MM.1S (cell line): ENCODE results near the gene MEA1.

Experiments
- DNase-seq: peaks from one replicate; pipeline ENCODE4 v3.0.0-alpha.2; 2015
- H2AFZ ChIP-seq: fragments of 300-600 bp; sonication (generic); 2 replicates; pipeline ENCODE4 v1.6.0; 2016; ENCODE audit warnings: antibody characterized with exemption, low read length
- H3F3A ChIP-seq: fragments of 300-600 bp; sonication (generic); 2 replicates; pipeline ENCODE4 v1.6.1; 2016; ENCODE audit warnings: mild to moderate bottlenecking, antibody characterized with exemption, low read length, moderate library complexity, mixed read lengths; ENCODE audit not compliant: insufficient read depth
- H3K27ac ChIP-seq: fragments of 300-600 bp; sonication (generic); 2 replicates; pipeline ENCODE4 v1.5.1; 2016; ENCODE audit warnings: mild to moderate bottlenecking, low read length
- H3K27me3 ChIP-seq: fragments of 300-600 bp; sonication (generic); replicated peaks from 2 replicates; pipeline ENCODE4 v1.6.0; 2016; ENCODE audit warnings: low read length; ENCODE audit not compliant: insufficient read depth
- H3K36me3 ChIP-seq: fragments of 300-600 bp; sonication (generic); replicated peaks from 2 replicates; pipeline ENCODE4 v1.6.1; 2016; ENCODE audit warnings: mild to moderate bottlenecking, low read length, mixed read lengths; ENCODE audit not compliant: insufficient read depth
- H3K4me1 ChIP-seq: fragments of 300-600 bp; sonication (generic); 2 replicates; pipeline ENCODE4 v1.6.1; 2016; ENCODE audit warnings: low read length, mixed read lengths
- H3K4me2 ChIP-seq: fragments of 300-600 bp; sonication (generic); 2 replicates; pipeline ENCODE4 v1.6.0; 2016; ENCODE audit warnings: low read depth, low read length
- H3K4me3 ChIP-seq: fragments of 300-600 bp; sonication (generic); 2 replicates; pipeline ENCODE4 v1.5.1; 2016; ENCODE audit warnings: low read length, mixed read lengths
- H3K79me2 ChIP-seq: fragments of 300-600 bp; sonication (generic); 2 replicates; pipeline ENCODE4 v1.6.1; 2016; ENCODE audit warnings: mixed run types, low read length, mixed read lengths
- H3K9ac ChIP-seq: fragments of 300-600 bp; sonication (generic); 2 replicates; pipeline ENCODE4 v1.6.1; 2016; ENCODE audit warnings: low read length, mixed read lengths
- H3K9me2 ChIP-seq: fragments of 300-600 bp; sonication (generic); replicated peaks from 2 replicates; pipeline ENCODE4 v1.6.1; 2016; ENCODE audit warnings: mild to moderate bottlenecking, low read length, mixed read lengths; ENCODE audit not compliant: insufficient read depth
- H3K9me3 ChIP-seq: fragments of 300-600 bp; sonication (generic); replicated peaks from 2 replicates; pipeline ENCODE4 v1.6.1; 2016; ENCODE audit warnings: mild to moderate bottlenecking, low read length, mixed read lengths; ENCODE audit not compliant: insufficient read depth
- H4K20me1 ChIP-seq: fragments of 300-600 bp; sonication (generic); 2 replicates; pipeline ENCODE4 v1.6.1; 2016; ENCODE audit warnings: mild to moderate bottlenecking, low read length, moderate library complexity, mixed read lengths; ENCODE audit not compliant: insufficient read depth
- CTCF ChIP-seq: fragments of 300-600 bp; sonication (generic); IDR thresholded peaks from 2 replicates; pipeline ENCODE4 v1.5.1; 2016; ENCODE audit warnings: antibody characterized with exemption, low read length, mixed read lengths
- EZH2 ChIP-seq: fragments of 300-600 bp; sonication (generic); optimal IDR thresholded peaks from 2 replicates; pipeline ENCODE3; 2017; ENCODE audit warnings: low read depth, mild to moderate bottlenecking, antibody characterized with exemption, low read length, mixed read lengths
- EZH2phosphoT487 ChIP-seq: fragments of 300-600 bp; sonication (generic); IDR thresholded peaks from 2 replicates; pipeline ENCODE4 v1.6.1; 2018; ENCODE audit warnings: antibody characterized with exemption, low read length

MEA1 gene

GRCh38 chr6:42968126-42968701 is 45.5 kb downstream of the MEA1 start:
- no peak overlapping the region for H3K27ac ChIP-seq
- H3K4me2 ChIP-seq: no peak overlapping the region
- H3K4me3 ChIP-seq: no peak overlapping the region
- H3K4me1 ChIP-seq: no peaks in the 10 kb centered on the region
- no peak for TF ChIP-seq EZH2phosphoT487
- TF ChIP-seq EZH2: no peak
- TF ChIP-seq CTCF: no peak
- no peaks in the 10 kb centered on the region for H3K9me2 ChIP-seq
- H3K9me3 ChIP-seq: no peaks in the 10 kb centered on the region
- H3K9ac ChIP-seq: no peak overlapping the region
- no peaks in the 10 kb centered on the region for H3F3A ChIP-seq
- no peaks in the 10 kb centered on the region for H3K27me3 ChIP-seq
- no peaks in the 10 kb centered on the region for H4K20me1 ChIP-seq
- no peaks in the 10 kb centered on the region for H3K79me2 ChIP-seq
- no peak overlapping the region for H2AFZ ChIP-seq
- no peak for DNase-seq
- no peaks in the 10 kb centered on the region for H3K36me3 ChIP-seq

GRCh38 chr6:42967228-42967627 is 46.5 kb downstream of the MEA1 start:
- no peaks in the 10 kb centered on the region for H3K9me3 ChIP-seq
- no peak overlapping the region for H3K4me3 ChIP-seq
- H3K36me3 ChIP-seq: no peaks in the 10 kb centered on the region
- H3K27me3 ChIP-seq: no peaks in the 10 kb centered on the region
- no peaks in the 10 kb centered on the region for H3F3A ChIP-seq
- no peaks in the 10 kb centered on the region for H3K4me1 ChIP-seq
- TF ChIP-seq CTCF: no peak
- no peak for TF ChIP-seq EZH2phosphoT487
- no peak for TF ChIP-seq EZH2
- no peak for DNase-seq
- no peak overlapping the region for H3K9ac ChIP-seq
- H2AFZ ChIP-seq: no peak overlapping the region
- H3K27ac ChIP-seq: no peak overlapping the region
- no peaks in the 10 kb centered on the region for H4K20me1 ChIP-seq
- no peak overlapping the region for H3K4me2 ChIP-seq
- H3K9me2 ChIP-seq: no peaks in the 10 kb centered on the region
- H3K79me2 ChIP-seq: no peaks in the 10 kb centered on the region

GRCh38 chr6:42966571-42966970 is 47.2 kb downstream of the MEA1 start:
- H3K4me3 ChIP-seq: no peak overlapping the region
- H3K4me2 ChIP-seq: no peak overlapping the region
- no peaks in the 10 kb centered on the region for H3K9me2 ChIP-seq
- H2AFZ ChIP-seq: no peak overlapping the region
- no peaks in the 10 kb centered on the region for H3K9me3 ChIP-seq
- no peaks in the 10 kb centered on the region for H3K4me1 ChIP-seq
- H3K79me2 ChIP-seq: no peaks in the 10 kb centered on the region
- H4K20me1 ChIP-seq: no peaks in the 10 kb centered on the region
- H3K27me3 ChIP-seq: no peaks in the 10 kb centered on the region
- H3K9ac ChIP-seq: no peak overlapping the region
- no peaks in the 10 kb centered on the region for H3F3A ChIP-seq
- TF ChIP-seq CTCF (no peak), EZH2phosphoT487 (no peak), EZH2 (no peak)
- H3K36me3 ChIP-seq: no peaks in the 10 kb centered on the region
- DNase-seq: no peak
- no peak overlapping the region for H3K27ac ChIP-seq
